Panc1 (cell line): ENCODE data around the gene ADGRL3. TPM values are rescaled to one million over a fixed set of nuclear protein-coding genes. Genes with fewer than 3 reads are reported as not detected.

Source experiments
- ATAC-seq: fragments of 200-7000 bp; cut with Tn5 transposase; 2 replicates; pipeline ENCODE4 v1.9.1; 2020; ENCODE audit warnings: mild to moderate bottlenecking, moderate library complexity
- BruUV-seq: library from RNA; stranded (reverse); fragments of 400-500 nt; replicated peaks from 2 replicates; lab custom pipeline; 2021; lab: Mats Ljungman, UMichigan
- CTCF ChIA-PET: fragments of 300-600 bp; sonication (Branson Sonifier 250); formaldehyde crosslinking; loops from one replicate; lab custom pipeline; 2022; ENCODE audit warnings: antibody characterized with exemption; lab: Charles Lee
- POLR2A ChIA-PET: fragments of 300-600 bp; sonication (Branson Sonifier 250); formaldehyde crosslinking; loops from one replicate; lab custom pipeline; 2022; ENCODE audit warnings: antibody characterized with exemption; lab: Charles Lee
- DNase-seq: peaks from one replicate; pipeline ENCODE4 v3.0.0-alpha.2; 2010; ENCODE audit warnings: low read depth, low spot score
- H3K27ac ChIP-seq: 2 replicates; pipeline ENCODE4 v1.5.1; 2011; ENCODE audit warnings: mild to moderate bottlenecking, low read length, inconsistent platforms
- H3K27me3 ChIP-seq: fragments of 200-500 bp; sonication (Bioruptor generic); 2 replicates; pipeline ENCODE4 v1.6.0; 2014; ENCODE audit warnings: low read length, inconsistent platforms; ENCODE audit not compliant: control insufficient read depth, insufficient read depth
- H3K36me3 ChIP-seq: fragments of 200-500 bp; sonication (Bioruptor generic); 2 replicates; pipeline ENCODE4 v1.5.1; 2014; ENCODE audit warnings: inconsistent platforms, mild to moderate bottlenecking, low read length, moderate library complexity; ENCODE audit not compliant: control insufficient read depth, insufficient read depth
- H3K4me1 ChIP-seq: 2 replicates; pipeline ENCODE4 v1.5.1; 2011; ENCODE audit warnings: inconsistent platforms, mild to moderate bottlenecking, low read length, moderate library complexity; ENCODE audit not compliant: control insufficient read depth, insufficient read depth
- H3K4me3 ChIP-seq, 2 experiments: 2 replicates each; pipeline ENCODE4 v1.5.1; 2011 to 2012; ENCODE audit warnings: low read depth in 2 of 2, low read length in 2 of 2, mild to moderate bottlenecking in 2 of 2, inconsistent platforms in 1 of 2, moderate library complexity in 1 of 2
- H3K9me3 ChIP-seq: fragments of 200-500 bp; sonication (Bioruptor generic); 2 replicates; pipeline ENCODE4 v1.5.1; 2014; ENCODE audit warnings: low read depth, mild to moderate bottlenecking, inconsistent platforms, low read length, moderate library complexity; ENCODE audit not compliant: control insufficient read depth, insufficient read depth
- POLR2AphosphoS5 ChIP-seq: IDR thresholded peaks from 2 replicates; pipeline ENCODE4 v1.6.1; 2012; ENCODE audit warnings: mild to moderate bottlenecking, low read depth, low read length, moderate library complexity
- SIN3A ChIP-seq: IDR thresholded peaks from 2 replicates; pipeline ENCODE4 v1.6.1; 2012; ENCODE audit warnings: low read depth, mild to moderate bottlenecking, low read length, moderate library complexity, borderline replicate concordance; ENCODE audit not compliant: insufficient read depth
- TCF7L2 ChIP-seq: IDR thresholded peaks from 2 replicates; pipeline ENCODE4 v1.6.1; 2011; ENCODE audit warnings: mild to moderate bottlenecking, low read depth, low read length, inconsistent platforms
- in situ Hi-C: cut with HindIII; loops from 2 replicates; pipeline ENCODE4 v1.10.0; 2016; ENCODE audit warnings: low sequenced_read_pairs, low pct_unique_long_range_greater_than_20kb
- intact Hi-C: fragments of 100-400 bp; cut with micrococcal nuclease; formaldehyde crosslinking; loops from one replicate; pipeline ENCODE4 v1.10.0; 2022; ENCODE audit not compliant: unreplicated experiment
- total RNA-seq: library from RNA; stranded (reverse); gene quantifications from one replicate; pipeline ENCODE4 v1.2.1, GENCODE V29; 2021; ENCODE audit not compliant: unreplicated experiment
- TF ChIP-seq, protein P1 (sequence below), 2 experiments: IDR thresholded peaks; 2 replicates each; pipeline ENCODE4 v1.6.1; 2011 to 2012; ENCODE audit warnings: low read depth in 2 of 2, control low read depth in 1 of 2, low read length in 1 of 2, mild to moderate bottlenecking in 1 of 2, moderate library complexity in 1 of 2; ENCODE audit not compliant: insufficient read depth in 1 of 2
- TF ChIP-seq, protein P2 (sequence below): fragments of 450-650 bp; IDR thresholded peaks from 2 replicates; pipeline ENCODE4 v1.5.1; 2017; ENCODE audit warnings: mild to moderate bottlenecking

The ADGRL3 gene
- total RNA-seq, 1 experiment from 2014 or later = 0.23 TPM

DNA sequence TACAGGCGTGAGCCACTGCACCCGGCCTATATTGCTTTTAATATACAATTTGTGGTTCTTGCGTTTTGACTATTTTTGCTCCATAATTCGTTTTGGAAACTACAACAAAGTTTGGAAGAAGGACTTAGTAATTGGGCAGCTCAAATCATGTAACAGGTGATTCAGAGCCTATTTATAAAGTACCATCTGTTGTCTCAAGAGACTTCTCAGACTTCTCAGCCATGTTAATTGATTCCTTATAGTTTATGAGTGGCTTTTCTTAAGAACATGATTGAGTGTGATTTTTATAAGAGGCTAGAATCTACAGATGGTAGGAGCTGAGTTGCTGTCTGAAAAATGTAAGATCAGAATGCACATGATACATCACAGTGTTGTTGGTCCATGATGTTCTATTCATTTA is 240.2 kb downstream of the ADGRL3 start:
- intact Hi-C loops = no loop called here
- DNase-seq = no peak
- no peak for TF ChIP-seq POLR2AphosphoS5
- TF ChIP-seq, protein P1, sequence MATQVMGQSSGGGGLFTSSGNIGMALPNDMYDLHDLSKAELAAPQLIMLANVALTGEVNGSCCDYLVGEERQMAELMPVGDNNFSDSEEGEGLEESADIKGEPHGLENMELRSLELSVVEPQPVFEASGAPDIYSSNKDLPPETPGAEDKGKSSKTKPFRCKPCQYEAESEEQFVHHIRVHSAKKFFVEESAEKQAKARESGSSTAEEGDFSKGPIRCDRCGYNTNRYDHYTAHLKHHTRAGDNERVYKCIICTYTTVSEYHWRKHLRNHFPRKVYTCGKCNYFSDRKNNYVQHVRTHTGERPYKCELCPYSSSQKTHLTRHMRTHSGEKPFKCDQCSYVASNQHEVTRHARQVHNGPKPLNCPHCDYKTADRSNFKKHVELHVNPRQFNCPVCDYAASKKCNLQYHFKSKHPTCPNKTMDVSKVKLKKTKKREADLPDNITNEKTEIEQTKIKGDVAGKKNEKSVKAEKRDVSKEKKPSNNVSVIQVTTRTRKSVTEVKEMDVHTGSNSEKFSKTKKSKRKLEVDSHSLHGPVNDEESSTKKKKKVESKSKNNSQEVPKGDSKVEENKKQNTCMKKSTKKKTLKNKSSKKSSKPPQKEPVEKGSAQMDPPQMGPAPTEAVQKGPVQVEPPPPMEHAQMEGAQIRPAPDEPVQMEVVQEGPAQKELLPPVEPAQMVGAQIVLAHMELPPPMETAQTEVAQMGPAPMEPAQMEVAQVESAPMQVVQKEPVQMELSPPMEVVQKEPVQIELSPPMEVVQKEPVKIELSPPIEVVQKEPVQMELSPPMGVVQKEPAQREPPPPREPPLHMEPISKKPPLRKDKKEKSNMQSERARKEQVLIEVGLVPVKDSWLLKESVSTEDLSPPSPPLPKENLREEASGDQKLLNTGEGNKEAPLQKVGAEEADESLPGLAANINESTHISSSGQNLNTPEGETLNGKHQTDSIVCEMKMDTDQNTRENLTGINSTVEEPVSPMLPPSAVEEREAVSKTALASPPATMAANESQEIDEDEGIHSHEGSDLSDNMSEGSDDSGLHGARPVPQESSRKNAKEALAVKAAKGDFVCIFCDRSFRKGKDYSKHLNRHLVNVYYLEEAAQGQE (IDR thresholded peaks at IDR 0.05; ENCODE audit: insufficient read depth in 1 of 2, low read depth in 2 of 2, low read length in 1 of 2) = no peak
- TF ChIP-seq, protein P2, sequence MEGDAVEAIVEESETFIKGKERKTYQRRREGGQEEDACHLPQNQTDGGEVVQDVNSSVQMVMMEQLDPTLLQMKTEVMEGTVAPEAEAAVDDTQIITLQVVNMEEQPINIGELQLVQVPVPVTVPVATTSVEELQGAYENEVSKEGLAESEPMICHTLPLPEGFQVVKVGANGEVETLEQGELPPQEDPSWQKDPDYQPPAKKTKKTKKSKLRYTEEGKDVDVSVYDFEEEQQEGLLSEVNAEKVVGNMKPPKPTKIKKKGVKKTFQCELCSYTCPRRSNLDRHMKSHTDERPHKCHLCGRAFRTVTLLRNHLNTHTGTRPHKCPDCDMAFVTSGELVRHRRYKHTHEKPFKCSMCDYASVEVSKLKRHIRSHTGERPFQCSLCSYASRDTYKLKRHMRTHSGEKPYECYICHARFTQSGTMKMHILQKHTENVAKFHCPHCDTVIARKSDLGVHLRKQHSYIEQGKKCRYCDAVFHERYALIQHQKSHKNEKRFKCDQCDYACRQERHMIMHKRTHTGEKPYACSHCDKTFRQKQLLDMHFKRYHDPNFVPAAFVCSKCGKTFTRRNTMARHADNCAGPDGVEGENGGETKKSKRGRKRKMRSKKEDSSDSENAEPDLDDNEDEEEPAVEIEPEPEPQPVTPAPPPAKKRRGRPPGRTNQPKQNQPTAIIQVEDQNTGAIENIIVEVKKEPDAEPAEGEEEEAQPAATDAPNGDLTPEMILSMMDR = no peak
- TF ChIP-seq SIN3A = no peak
- TF ChIP-seq TCF7L2 = no peak
- in situ Hi-C loops = no loop called here
- no peaks in the 10 kb centered on the region for H3K27me3 ChIP-seq
- H3K36me3 ChIP-seq = no peaks in the 10 kb centered on the region
- H3K27ac ChIP-seq = no peak overlapping the region
- no peak for ATAC-seq
- ChIA-PET CTCF (no interaction called here), POLR2A (no interaction called here)
- H3K9me3 ChIP-seq = no peaks in the 10 kb centered on the region
- H3K4me1 ChIP-seq = no peaks in the 10 kb centered on the region
- H3K4me3 ChIP-seq = no peak overlapping the region
- no TSS peak for BruUV-seq

DNA sequence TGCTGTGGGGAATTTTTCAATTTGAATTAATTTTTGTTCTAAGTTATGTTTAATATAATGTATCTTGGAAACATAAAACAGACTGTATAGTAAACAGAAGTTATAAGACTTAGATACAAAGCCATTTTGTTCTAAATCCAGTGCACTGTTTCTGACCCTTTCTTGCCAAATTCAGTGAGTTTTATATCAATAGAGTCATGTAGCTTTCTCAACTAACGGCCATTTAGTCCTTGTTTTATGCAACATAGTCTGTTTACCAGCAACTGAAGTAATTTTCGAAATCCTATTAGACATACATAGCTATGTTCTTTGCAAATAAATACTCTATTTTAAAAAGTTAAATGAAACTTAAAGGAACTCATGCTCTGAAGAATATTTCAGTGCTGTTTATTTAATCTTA is 242.8 kb downstream of the ADGRL3 start:
- ChIA-PET POLR2A (no interaction called here), CTCF (no interaction called here)
- ATAC-seq (no peak), DNase-seq (no peak)
- no peaks in the 10 kb centered on the region for H3K4me1 ChIP-seq
- intact Hi-C loops = no loop called here
- no TSS peak for BruUV-seq
- in situ Hi-C loops = no loop called here
- no peaks in the 10 kb centered on the region for H3K9me3 ChIP-seq
- no peaks in the 10 kb centered on the region for H3K36me3 ChIP-seq
- TF ChIP-seq TCF7L2 (no peak), SIN3A (no peak), POLR2AphosphoS5 (no peak)
- TF ChIP-seq, protein P2 = no peak
- TF ChIP-seq, protein P1 (IDR thresholded peaks at IDR 0.05; ENCODE audit: insufficient read depth in 1 of 2, low read depth in 2 of 2, low read length in 1 of 2) = no peak
- no peaks in the 10 kb centered on the region for H3K27me3 ChIP-seq
- no peak overlapping the region for H3K4me3 ChIP-seq
- no peak overlapping the region for H3K27ac ChIP-seq
